ENCODE measurements around the gene CHM. TPM values are rescaled to one million over a fixed set of nuclear protein-coding genes. Genes with fewer than 3 reads are reported as not detected.
A peak's percentile ranks its signal among the peaks of the same experiment; 100 is the strongest.
"Not testable (repeated sequence)": the region's sequence is repeated elsewhere in the genome, so short reads cannot be mapped to it uniquely, and the experiment has no call there.

CHM gene
- total RNA-seq, 4 donors from 2014 or later, result 12.5 to 25.2 (median 18.8) TPM

DNA sequence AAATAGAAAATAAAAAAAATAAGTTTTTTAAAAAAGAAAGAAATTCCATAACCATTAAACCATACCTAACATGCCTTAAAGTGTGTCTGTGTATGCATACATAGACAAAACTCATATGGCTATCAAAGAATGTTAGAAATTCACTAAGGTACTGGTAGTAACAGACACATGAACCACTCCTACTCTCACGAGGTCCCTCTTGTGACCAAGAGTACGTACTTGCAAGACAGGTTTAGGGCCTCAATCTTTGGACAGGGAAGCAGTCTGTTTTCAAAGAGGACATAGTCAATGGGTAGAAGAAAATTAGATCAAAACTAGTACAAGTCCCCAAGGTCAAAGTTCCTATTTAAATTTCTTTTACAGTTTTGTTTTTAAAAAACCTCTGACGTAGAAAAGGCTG is 117.3 kb downstream of the CHM start:
- H3K27ac ChIP-seq, result no peak overlapping the region
- H3K9me3 ChIP-seq, result no peaks in the 10 kb centered on the region
- H3K27me3 ChIP-seq, result no peaks in the 10 kb centered on the region
- H3K4me3 ChIP-seq, result no peak overlapping the region
- ATAC-seq, result no peak
- peaks cover 0 to 8% (median 0%) of the 10 kb centered on the region in 3 donors for H3K4me1 ChIP-seq
- TF ChIP-seq POLR2A (IDR thresholded peaks at IDR 0.05), result no peak
- no peak for TF ChIP-seq CTCF (IDR thresholded peaks at IDR 0.05)
- no peak for TF ChIP-seq POLR2AphosphoS5 (IDR thresholded peaks at IDR 0.05)
- TF ChIP-seq EP300 (IDR thresholded peaks at IDR 0.05), result no peak
- no peaks in the 10 kb centered on the region for H3K36me3 ChIP-seq
- 75 to 90% methylated on average over 3 of the region's 3 CpGs for WGBS, 2 donors (ENCODE audit: low coverage in 1 of 2)

DNA sequence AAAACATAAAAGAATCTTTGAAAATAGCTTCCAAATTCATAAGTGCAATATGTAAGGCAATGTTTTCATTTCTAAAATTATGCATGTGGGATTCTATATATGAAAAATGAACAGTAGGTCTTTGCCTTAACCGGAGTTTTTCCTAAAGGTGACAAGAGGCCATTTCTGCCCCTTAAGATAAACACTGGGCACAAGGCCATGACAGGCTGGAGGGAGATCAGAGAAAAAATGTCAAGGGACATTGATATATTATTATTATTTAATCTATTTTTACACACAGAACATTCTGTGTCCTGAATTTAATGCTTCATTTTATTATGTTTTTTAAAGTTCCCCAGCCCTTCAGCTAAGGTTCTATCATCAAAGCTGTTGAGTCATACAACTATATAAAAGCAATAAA is 118.8 kb downstream of the CHM start:
- Histone ChIP-seq H3K4me3 (no peak overlapping the region), H3K27me3 (no peaks in the 10 kb centered on the region), H3K9me3 (no peaks in the 10 kb centered on the region), H3K4me1 (peaks cover 0 to 8% (median 0%) of the 10 kb centered on the region in 3 donors), H3K36me3 (no peaks in the 10 kb centered on the region), H3K27ac (no peak overlapping the region)
- ATAC-seq, result no peak
- WGBS, 2 donors (ENCODE audit: low coverage in 1 of 2), result 25 to 50% methylated on average over 1 of the region's 1 CpG
- peak; percentile 43 for TF ChIP-seq POLR2AphosphoS5 (IDR thresholded peaks at IDR 0.05)
- no peak for TF ChIP-seq CTCF (IDR thresholded peaks at IDR 0.05)
- no peak for TF ChIP-seq EP300 (IDR thresholded peaks at IDR 0.05)
- TF ChIP-seq POLR2A (IDR thresholded peaks at IDR 0.05), result no peak

DNA sequence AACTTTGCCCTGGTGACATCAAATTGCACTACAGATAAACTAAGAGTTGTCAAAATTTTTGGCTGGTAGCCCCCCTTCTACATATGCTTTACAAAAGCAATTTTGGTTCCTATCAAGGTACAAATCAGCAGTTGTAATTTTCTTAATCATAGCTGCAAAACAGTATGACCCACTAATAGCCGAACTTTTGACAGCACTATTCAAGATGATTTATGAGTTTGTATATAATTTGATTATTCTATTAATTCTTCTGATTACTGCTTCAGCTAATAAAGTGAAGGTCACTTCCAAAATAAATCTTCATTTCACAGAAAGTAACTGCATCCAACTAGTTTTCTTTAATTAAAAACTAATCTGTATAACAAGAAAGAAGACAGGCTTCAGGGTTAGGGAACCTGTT is 119.6 kb downstream of the CHM start:
- no peak overlapping the region for H3K27ac ChIP-seq

GRCh38 chrX:85922821-85923220 is 124.5 kb downstream of the CHM start:
- no peak for ATAC-seq
- 58 to 80% methylated on average over 1 to 2 of the region's 3 CpGs for WGBS, 2 donors (ENCODE audit: low coverage in 1 of 2)

More for the DNA sequence above, 119.6 kb downstream of the CHM start:
- H3K4me3 ChIP-seq, result no peak overlapping the region
- H3K27me3 ChIP-seq, result no peaks in the 10 kb centered on the region
- no peaks in the 10 kb centered on the region for H3K36me3 ChIP-seq
- no peaks in the 10 kb centered on the region for H3K9me3 ChIP-seq
- ATAC-seq, result no peak
- 55 to 67% methylated on average over 1 of the region's 1 CpG for whole genome bisulfite sequencing, 2 donors (ENCODE audit: low coverage in 1 of 2)
- H3K4me1 ChIP-seq, result peaks cover 0 to 8% (median 0%) of the 10 kb centered on the region in 3 donors
- TF ChIP-seq POLR2AphosphoS5 (IDR thresholded peaks at IDR 0.05) (no peak), EP300 (IDR thresholded peaks at IDR 0.05) (no peak), CTCF (IDR thresholded peaks at IDR 0.05) (no peak), POLR2A (IDR thresholded peaks at IDR 0.05) (no peak)

DNA sequence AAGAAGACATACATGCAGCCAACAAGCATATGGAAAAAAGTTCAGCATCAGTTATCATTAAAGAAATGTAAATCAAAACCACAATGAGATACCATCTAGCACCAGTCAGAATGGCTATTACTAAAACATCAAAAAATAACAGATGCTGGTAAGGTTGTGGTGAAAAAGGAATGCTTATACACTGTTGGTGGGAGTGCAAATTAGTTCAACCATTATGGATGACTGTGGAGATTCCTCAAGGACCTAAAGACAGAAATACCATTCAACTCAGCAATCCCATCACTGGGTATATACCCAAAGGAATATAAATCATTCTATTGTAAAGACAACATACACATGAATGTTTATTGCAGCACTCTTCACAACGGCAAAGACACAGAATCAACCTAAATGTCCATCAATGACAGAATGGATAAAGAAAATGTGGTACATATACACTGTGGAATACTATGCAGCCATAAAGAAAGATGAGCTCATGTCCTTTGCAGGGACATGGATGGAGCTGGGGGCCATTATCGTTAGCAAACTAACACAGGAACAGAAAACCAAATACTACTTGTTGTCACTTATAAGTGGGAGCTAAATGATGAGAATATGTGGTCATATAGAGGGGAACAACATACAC is 130.6 kb downstream of the CHM start:
- H3K4me3 ChIP-seq, H3K36me3 ChIP-seq, H3K27me3 ChIP-seq, H3K9me3 ChIP-seq, ATAC-seq, H3K27ac ChIP-seq, H3K4me1 ChIP-seq: not testable (repeated sequence)
- 83 to 85% methylated on average over 1 to 2 of the region's 2 CpGs for WGBS, 2 donors (ENCODE audit: low coverage in 1 of 2)

More at GRCh38 chrX:85922821-85923220, 124.5 kb downstream of the CHM start:
- H3K27ac ChIP-seq, result no peak overlapping the region
- H3K9me3 ChIP-seq, result no peaks in the 10 kb centered on the region
- TF ChIP-seq POLR2A (IDR thresholded peaks at IDR 0.05) (no peak), POLR2AphosphoS5 (IDR thresholded peaks at IDR 0.05) (no peak), EP300 (IDR thresholded peaks at IDR 0.05) (no peak), CTCF (IDR thresholded peaks at IDR 0.05) (no peak)
- no peaks in the 10 kb centered on the region for H3K27me3 ChIP-seq
- no peaks in the 10 kb centered on the region for H3K36me3 ChIP-seq
- no peak overlapping the region for H3K4me3 ChIP-seq
- no peaks in the 10 kb centered on the region for H3K4me1 ChIP-seq
